ENCODE data around the gene LENG9. TPM values are rescaled to one million over a fixed set of nuclear protein-coding genes. Genes with fewer than 3 reads are reported as not detected.

LENG9 gene
- total and polyA plus RNA-seq, 2 of the 13 experiments (the other 11 are each of a cell fraction or from before 2014, with no cell fraction given) = 0.75 to 2.9 TPM

DNA sequence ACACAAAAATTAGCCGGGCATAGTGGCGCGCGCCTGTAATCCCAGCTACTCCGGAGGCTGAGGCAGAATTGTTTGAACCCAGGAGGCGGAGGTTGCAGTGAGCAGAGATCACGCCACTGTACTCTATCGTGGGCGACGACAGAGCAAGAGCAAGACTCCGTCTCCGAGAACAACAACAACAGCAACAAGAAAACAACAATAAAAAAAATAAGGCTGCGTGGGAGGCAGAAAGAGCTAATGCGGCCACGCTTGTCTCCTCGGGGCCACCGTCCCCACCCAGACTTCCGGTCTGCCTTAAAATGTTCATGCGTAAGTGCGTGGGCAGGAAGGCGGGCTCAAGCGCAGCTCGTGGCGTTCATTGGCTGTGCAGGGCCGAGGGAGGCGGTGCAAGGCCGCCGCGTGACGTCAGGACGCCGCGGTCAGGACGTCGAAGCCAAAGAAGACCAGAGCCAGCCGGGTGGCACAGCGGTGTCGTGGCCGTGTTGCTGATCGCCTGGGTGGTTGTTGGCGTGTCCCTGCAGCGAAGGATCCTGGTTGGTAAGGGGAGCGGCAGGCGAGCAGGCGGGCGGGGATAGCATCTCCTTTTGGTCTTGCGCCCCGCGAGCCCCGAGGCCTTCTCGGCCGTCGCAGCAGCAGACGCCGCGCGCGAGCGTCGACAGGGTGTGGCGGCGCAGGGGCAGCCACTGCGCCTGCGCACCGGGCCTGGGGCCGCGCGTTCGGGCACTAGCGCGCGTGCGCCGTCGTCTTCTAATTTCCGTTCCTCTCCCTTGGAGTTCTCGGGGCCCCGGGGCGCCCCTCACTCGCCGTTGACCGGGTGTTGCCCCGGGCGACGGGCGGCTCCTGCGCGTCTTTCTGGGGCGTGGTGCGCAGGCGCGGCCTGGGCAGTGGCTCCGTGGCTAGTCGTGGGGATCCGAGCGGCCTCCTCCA, 14.5 kb downstream of the LENG9 start, which contains the start of gene LENG8 (continued):
- TF ChIP-seq, protein P1, sequence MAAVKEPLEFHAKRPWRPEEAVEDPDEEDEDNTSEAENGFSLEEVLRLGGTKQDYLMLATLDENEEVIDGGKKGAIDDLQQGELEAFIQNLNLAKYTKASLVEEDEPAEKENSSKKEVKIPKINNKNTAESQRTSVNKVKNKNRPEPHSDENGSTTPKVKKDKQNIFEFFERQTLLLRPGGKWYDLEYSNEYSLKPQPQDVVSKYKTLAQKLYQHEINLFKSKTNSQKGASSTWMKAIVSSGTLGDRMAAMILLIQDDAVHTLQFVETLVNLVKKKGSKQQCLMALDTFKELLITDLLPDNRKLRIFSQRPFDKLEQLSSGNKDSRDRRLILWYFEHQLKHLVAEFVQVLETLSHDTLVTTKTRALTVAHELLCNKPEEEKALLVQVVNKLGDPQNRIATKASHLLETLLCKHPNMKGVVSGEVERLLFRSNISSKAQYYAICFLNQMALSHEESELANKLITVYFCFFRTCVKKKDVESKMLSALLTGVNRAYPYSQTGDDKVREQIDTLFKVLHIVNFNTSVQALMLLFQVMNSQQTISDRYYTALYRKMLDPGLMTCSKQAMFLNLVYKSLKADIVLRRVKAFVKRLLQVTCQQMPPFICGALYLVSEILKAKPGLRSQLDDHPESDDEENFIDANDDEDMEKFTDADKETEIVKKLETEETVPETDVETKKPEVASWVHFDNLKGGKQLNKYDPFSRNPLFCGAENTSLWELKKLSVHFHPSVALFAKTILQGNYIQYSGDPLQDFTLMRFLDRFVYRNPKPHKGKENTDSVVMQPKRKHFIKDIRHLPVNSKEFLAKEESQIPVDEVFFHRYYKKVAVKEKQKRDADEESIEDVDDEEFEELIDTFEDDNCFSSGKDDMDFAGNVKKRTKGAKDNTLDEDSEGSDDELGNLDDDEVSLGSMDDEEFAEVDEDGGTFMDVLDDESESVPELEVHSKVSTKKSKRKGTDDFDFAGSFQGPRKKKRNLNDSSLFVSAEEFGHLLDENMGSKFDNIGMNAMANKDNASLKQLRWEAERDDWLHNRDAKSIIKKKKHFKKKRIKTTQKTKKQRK (IDR thresholded peaks at IDR 0.05; ENCODE audit: low read length) = no peak
- TF ChIP-seq ZFP36 (IDR thresholded peaks at IDR 0.05; ENCODE audit: borderline replicate concordance, low read depth, low read length, partially characterized antibody) (no peak), TAF15 (IDR thresholded peaks at IDR 0.05; ENCODE audit: low read depth, low read length, poor library complexity, severe bottlenecking) (peak; percentile 96), ZNF749 (CRISPR knock-in tag; IDR thresholded peaks at IDR 0.05; ENCODE audit: borderline replicate concordance) (0 out of 2 replicates have a peak, but pooled peaks have one; percentile 37), RXRB (CRISPR knock-in tag; IDR thresholded peaks at IDR 0.05; ENCODE audit: borderline replicate concordance) (peak; percentile 58; the same call in 1 of the 2 replicates), CHD4 (IDR thresholded peaks at IDR 0.05; ENCODE audit: borderline replicate concordance, low read length) (no peak), ZNF296 (CRISPR knock-in tag; conservative IDR thresholded peaks at IDR 0.05) (no peak), GLI4 (CRISPR knock-in tag; IDR thresholded peaks at IDR 0.05; ENCODE audit: borderline replicate concordance) (peak; percentile 77; the same call in 1 of the 2 replicates), ZNF234 (CRISPR knock-in tag; conservative IDR thresholded peaks at IDR 0.05) (0 out of 2 replicates have a peak, but pooled peaks have one; percentile 12)
- TF ChIP-seq, protein P2, sequence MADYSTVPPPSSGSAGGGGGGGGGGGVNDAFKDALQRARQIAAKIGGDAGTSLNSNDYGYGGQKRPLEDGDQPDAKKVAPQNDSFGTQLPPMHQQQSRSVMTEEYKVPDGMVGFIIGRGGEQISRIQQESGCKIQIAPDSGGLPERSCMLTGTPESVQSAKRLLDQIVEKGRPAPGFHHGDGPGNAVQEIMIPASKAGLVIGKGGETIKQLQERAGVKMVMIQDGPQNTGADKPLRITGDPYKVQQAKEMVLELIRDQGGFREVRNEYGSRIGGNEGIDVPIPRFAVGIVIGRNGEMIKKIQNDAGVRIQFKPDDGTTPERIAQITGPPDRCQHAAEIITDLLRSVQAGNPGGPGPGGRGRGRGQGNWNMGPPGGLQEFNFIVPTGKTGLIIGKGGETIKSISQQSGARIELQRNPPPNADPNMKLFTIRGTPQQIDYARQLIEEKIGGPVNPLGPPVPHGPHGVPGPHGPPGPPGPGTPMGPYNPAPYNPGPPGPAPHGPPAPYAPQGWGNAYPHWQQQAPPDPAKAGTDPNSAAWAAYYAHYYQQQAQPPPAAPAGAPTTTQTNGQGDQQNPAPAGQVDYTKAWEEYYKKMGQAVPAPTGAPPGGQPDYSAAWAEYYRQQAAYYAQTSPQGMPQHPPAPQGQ (CRISPR knock-in tag; IDR thresholded peaks at IDR 0.05; ENCODE audit: borderline replicate concordance) = 0 out of 2 replicates have a peak, but pooled peaks have one; percentile 85
- TF ChIP-seq, protein P3, sequence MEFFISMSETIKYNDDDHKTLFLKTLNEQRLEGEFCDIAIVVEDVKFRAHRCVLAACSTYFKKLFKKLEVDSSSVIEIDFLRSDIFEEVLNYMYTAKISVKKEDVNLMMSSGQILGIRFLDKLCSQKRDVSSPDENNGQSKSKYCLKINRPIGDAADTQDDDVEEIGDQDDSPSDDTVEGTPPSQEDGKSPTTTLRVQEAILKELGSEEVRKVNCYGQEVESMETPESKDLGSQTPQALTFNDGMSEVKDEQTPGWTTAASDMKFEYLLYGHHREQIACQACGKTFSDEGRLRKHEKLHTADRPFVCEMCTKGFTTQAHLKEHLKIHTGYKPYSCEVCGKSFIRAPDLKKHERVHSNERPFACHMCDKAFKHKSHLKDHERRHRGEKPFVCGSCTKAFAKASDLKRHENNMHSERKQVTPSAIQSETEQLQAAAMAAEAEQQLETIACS (CRISPR knock-in tag; IDR thresholded peaks at IDR 0.05) = peak; percentile 65
- TF ChIP-seq, protein P4, sequence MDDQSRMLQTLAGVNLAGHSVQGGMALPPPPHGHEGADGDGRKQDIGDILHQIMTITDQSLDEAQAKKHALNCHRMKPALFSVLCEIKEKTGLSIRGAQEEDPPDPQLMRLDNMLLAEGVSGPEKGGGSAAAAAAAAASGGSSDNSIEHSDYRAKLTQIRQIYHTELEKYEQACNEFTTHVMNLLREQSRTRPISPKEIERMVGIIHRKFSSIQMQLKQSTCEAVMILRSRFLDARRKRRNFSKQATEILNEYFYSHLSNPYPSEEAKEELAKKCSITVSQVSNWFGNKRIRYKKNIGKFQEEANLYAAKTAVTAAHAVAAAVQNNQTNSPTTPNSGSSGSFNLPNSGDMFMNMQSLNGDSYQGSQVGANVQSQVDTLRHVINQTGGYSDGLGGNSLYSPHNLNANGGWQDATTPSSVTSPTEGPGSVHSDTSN (CRISPR knock-in tag; IDR thresholded peaks at IDR 0.05; ENCODE audit: borderline replicate concordance) = no peak
- TF ChIP-seq, protein P5, sequence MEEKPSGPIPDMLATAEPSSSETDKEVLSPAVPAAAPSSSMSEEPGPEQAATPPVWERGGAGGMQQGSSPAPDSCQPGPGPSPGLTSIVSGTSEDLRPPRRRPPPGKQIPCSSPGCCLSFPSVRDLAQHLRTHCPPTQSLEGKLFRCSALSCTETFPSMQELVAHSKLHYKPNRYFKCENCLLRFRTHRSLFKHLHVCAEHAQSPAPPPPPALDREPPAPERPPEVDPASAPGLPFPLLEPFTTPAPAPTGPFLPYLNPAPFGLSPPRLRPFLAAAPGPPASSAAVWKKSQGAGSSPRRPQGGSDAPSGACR (CRISPR knock-in tag; IDR thresholded peaks at IDR 0.05) = no peak; the same call in 1 of the 2 replicates

Data from HepG2 (cell line).